Measurements from ENCODE around the gene DPF3. TPM values are rescaled to one million over a fixed set of nuclear protein-coding genes. Genes with fewer than 3 reads are reported as not detected.
A peak's percentile ranks its signal among the peaks of the same experiment; 100 is the strongest.

DPF3 gene
- polyA plus RNA-seq, 1 donor from 2014 or later = 6.0 TPM

DNA sequence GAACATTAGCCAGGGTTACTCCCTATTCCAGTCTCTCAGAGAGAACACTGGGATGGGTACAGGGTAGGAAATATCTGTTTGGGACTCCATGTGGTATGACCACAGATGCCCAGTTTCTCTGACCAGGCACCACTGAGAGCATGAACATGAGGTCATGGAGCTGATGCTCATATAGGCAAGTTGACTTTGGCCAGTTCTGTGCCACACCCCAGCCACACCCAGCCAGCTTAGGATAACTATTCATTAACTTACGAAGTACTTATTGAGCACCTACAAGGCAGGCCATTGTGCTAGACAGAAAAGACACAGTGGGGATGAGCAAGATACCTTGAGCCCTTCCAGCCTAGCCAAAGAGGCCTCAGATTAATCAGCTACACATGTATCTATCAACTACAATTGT lies 262.5 kb downstream of the DPF3 start:
- Mint-ChIP-seq H3K4me3 (no peak overlapping the region), H3K27me3 (peaks cover 3% of the 10 kb centered on the region), H3K27ac (no peak overlapping the region), H3K36me3 (no peaks in the 10 kb centered on the region), H3K9me3 (peaks cover 0 to 3% (median 0%) of the 10 kb centered on the region in 3 donors), H3K4me1 (peaks cover 2 to 6% (median 4%) of the 10 kb centered on the region in 3 donors)

DNA sequence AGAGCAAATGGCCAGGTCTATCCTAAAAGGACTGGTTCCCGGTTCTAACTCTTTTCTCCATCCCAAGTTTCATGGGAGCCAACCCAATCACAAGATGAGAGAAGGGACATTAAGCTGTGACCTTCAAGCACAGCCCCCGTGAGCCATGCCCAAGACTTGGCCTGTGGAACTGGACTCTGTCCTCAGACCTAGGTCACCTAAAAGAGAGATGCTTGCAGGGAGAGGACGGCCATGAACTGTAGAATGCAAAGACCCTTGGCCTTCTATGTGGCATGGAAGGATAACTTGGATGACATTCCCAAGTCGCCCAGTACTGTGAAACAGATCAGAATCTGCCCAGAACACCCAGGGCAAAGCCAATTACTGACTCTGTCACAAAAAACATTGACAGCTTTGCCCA lies 263.5 kb downstream of the DPF3 start:
- peaks cover 2% of the 10 kb centered on the region for H3K27me3 Mint-ChIP-seq
- no peak overlapping the region for H3K27ac Mint-ChIP-seq
- H3K4me3 Mint-ChIP-seq = no peak overlapping the region
- H3K9me3 Mint-ChIP-seq = peaks cover 0 to 3% (median 0%) of the 10 kb centered on the region in 3 donors
- H3K36me3 Mint-ChIP-seq = no peaks in the 10 kb centered on the region
- H3K4me1 Mint-ChIP-seq = peaks cover 0 to 6% (median 2%) of the 10 kb centered on the region in 3 donors

DNA sequence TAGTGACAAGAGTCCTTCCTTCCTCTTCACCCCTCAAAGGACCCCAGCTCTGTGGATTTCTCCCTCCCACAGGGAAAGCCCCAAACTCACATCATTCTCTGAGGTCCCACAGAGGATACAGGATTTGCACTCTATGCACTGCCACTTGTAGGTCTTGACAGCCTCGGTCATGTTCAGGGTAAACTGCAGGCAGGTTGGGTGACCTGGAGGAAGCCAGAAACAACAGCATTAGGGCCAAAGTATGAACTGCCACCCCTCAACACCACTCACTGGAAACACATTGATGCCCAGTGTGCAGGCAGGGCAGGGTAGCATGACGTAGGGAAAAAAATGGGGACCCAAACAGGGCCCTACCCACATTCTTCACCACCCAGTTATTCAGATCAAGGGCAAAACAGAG lies 264.4 kb downstream of the DPF3 start:
- H3K4me1 Mint-ChIP-seq = peaks cover 0 to 6% (median 2%) of the 10 kb centered on the region in 3 donors
- no peaks in the 10 kb centered on the region for H3K36me3 Mint-ChIP-seq
- H3K9me3 Mint-ChIP-seq = peaks cover 0 to 3% (median 0%) of the 10 kb centered on the region in 3 donors
- no peak overlapping the region for H3K27ac Mint-ChIP-seq
- no peak overlapping the region for H3K4me3 Mint-ChIP-seq
- H3K27me3 Mint-ChIP-seq = peaks cover 2% of the 10 kb centered on the region

DNA sequence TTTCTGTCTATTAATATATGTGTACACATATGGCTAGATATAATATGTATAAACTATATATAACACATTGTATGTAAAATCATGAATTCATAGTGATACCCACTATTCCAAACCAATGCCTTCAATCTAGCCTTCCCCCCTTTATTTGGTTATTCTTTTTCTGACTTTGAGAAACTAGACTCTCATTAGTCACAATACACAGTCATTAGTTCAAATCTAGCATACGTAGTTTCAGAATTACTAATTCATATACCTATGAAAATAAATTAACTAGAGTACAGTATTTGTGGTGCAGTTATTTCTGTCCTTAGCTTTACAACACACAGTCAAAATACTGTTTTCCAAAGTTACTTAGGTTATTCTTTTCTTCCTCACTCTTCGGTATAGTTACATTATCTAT lies 268.2 kb downstream of the DPF3 start:
- Mint-ChIP-seq H3K9me3 (peaks cover 0 to 6% (median 5%) of the 10 kb centered on the region in 3 donors), H3K36me3 (no peaks in the 10 kb centered on the region), H3K4me1 (peaks cover 0 to 2% (median 0%) of the 10 kb centered on the region in 3 donors), H3K27me3 (no peaks in the 10 kb centered on the region), H3K4me3 (no peak overlapping the region), H3K27ac (no peak overlapping the region)

DNA sequence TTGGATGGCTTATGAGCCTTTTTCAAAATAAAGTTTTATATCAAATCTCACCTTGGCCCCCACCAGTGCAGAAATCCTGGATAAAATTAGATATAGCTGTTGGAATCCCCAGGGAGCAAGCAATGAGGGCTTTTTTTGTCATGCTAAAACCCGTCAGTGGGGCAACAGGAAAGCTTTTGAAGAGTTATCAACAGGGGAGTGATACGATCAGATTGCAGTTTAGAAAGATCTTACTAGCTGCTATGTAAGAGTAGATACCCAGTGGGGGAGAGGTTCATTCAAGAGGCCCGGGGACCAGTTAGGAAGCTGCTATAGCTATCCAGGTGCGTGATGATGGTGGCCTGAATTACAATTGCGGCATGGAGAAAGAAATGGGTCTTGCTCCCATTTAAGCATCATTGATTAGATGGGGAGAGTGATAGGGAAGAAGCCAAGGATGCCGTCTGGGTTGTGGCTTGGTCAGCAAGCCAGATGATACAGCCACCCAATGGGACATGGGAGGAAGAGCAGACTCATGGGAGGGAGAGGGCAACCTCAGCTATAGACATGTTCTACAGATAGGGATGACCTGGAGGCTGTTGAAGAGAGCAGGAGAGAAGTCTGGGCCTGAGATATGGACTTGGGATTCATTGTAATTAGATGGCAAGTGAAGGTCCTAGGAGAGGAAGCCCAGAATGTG lies 272.4 kb downstream of the DPF3 start:
- H3K27me3 Mint-ChIP-seq = no peaks in the 10 kb centered on the region
- H3K36me3 Mint-ChIP-seq = no peaks in the 10 kb centered on the region
- peaks cover 0 to 5% (median 4%) of the 10 kb centered on the region in 3 donors for H3K9me3 Mint-ChIP-seq
- H3K4me1 Mint-ChIP-seq = peaks cover 0 to 2% (median 0%) of the 10 kb centered on the region in 3 donors
- peak overlapping the region in 1 of 4 donors; percentile 35 for H3K4me3 Mint-ChIP-seq
- H3K27ac Mint-ChIP-seq = peak overlapping the region in 1 of 3 donors; percentile 24

DNA sequence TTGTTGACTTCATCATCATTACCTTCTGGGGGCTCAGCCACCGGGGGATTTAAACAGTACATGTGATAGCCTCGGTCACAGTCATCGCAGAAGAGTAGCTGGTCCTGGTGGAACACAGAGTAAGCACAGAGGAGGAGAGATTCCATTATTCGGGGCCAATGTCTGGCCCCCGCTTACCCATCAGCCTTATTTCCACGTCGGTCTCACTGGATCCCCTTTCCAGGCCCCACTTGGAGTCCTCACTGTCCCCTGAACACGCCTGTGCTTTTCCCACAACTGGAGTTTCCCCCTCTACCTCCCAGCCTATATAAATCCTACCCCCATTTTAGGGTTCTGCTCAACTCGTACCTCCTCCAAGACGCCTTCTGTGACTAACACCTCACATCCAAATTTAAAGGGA lies 274.0 kb downstream of the DPF3 start:
- H3K36me3 Mint-ChIP-seq = no peaks in the 10 kb centered on the region
- H3K27me3 Mint-ChIP-seq = peaks cover 1% of the 10 kb centered on the region
- no peak overlapping the region for H3K27ac Mint-ChIP-seq

DNA sequence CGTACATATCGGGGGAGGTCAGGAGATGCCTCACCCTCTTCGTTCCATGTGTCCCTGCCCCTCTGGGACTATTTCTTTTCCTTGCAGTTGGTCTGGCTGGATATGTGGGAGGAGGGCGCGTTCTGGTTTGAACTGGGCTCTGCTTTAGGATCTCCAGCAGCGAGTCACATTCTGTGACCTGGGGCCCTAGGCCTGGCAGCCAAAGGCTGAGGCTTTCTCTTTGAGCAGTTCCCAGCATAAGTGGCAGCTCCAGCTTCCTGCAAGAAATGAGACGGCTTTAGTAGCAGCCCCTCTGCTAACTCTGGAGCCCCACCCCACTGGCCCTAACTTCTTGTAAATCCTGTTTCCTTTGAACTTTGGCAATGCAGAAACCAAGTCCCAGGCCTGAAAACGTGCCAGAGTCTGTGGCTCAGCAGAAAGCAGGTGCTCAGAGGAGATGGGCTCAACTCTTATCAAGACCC lies 274.8 kb downstream of the DPF3 start:
- Mint-ChIP-seq H3K27me3 (peaks cover 1% of the 10 kb centered on the region), H3K27ac (peak overlapping the region in 1 of 3 donors; percentile 38), H3K9me3 (peaks cover 0 to 5% (median 4%) of the 10 kb centered on the region in 3 donors), H3K36me3 (no peaks in the 10 kb centered on the region), H3K4me3 (no peak overlapping the region), H3K4me1 (peaks cover 0 to 2% (median 0%) of the 10 kb centered on the region in 3 donors)

More for the DNA sequence above, 274.0 kb downstream of the DPF3 start:
- Mint-ChIP-seq H3K9me3 (peaks cover 0 to 5% (median 4%) of the 10 kb centered on the region in 3 donors), H3K4me1 (peaks cover 0 to 2% (median 0%) of the 10 kb centered on the region in 3 donors), H3K4me3 (no peak overlapping the region)

DNA sequence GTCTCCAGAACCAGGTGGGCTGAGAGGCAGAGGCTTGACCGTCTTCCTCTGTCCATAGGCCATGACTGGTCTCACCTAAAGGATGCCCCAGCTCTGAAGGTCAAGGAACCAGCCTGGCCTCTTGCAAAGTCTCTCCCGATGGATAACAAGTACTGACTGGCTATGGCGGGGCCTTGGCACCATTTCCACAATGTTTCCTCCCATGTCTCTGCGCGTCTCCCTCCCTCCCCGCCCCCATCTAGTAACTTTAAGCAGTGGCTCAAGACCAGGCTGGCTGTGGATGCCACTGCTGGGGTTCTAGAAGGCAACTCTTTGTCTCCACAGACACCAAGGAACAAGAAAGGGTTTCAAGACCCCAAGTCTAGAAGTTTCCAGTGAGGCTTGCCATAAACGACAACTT lies 275.5 kb downstream of the DPF3 start:
- H3K36me3 Mint-ChIP-seq = no peaks in the 10 kb centered on the region
- peaks cover 0 to 4% (median 0%) of the 10 kb centered on the region in 3 donors for H3K4me1 Mint-ChIP-seq
- peaks cover 0 to 5% (median 1%) of the 10 kb centered on the region in 3 donors for H3K9me3 Mint-ChIP-seq
- H3K27ac Mint-ChIP-seq = no peak overlapping the region
- peaks cover 1% of the 10 kb centered on the region for H3K27me3 Mint-ChIP-seq
- H3K4me3 Mint-ChIP-seq = no peak overlapping the region

DNA sequence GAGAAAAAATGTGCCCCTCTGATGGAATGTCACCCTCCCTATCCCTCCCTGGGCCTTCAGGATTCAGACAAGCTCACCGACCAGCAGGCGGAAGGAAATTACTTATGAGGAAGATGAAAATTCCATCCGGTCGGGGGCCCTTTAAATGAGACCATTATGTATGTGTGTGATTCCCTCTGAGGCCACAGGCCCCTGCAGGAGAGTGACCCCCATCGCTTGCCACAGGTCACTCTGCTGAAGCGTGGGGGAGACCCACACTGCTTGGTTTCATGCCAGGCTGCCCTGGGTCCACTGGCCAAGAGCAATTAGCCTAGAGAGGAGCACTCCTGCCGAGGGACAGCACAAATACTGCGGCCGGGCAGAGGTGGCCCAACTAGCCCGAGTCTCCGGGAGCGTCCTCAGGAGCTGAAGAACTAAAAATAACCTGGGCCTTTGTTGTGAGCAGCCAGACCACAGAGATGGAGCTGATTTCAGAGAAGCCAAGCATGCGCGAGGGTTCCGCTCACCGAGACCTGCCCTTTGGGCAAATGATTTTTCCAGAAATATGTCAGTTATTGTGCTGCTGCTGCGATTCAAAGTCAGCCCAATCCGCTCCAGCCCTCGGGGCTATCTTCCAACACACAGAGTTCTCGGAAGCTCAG lies 276.4 kb downstream of the DPF3 start:
- Mint-ChIP-seq H3K4me3 (no peak overlapping the region), H3K9me3 (peaks cover 0 to 5% (median 0%) of the 10 kb centered on the region in 3 donors), H3K27me3 (peaks cover 1% of the 10 kb centered on the region), H3K4me1 (peaks cover 0 to 4% (median under 1%) of the 10 kb centered on the region in 3 donors), H3K27ac (no peak overlapping the region), H3K36me3 (no peaks in the 10 kb centered on the region)

DNA sequence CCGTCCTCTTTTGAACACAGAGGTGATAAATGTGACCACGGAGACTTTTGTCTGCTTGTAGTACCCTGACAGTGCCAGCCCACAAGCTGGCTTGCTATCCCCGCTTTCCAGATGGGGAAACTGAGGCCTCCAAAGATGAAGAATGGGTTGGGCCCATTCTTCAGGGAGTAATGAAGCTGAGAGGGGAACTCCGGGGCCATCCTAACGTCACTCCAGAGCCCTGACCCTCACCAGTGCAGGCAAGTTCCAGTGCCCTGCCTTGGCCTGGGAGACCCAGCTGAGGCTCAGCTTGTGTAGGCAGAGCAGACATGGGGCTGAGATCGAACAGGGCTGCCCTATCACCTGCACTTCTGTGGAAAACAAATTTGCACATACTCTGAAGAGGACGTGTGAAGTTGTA lies 277.1 kb downstream of the DPF3 start:
- H3K36me3 Mint-ChIP-seq = no peaks in the 10 kb centered on the region
- H3K4me1 Mint-ChIP-seq = peaks cover 0 to 6% (median 4%) of the 10 kb centered on the region in 3 donors
- no peak overlapping the region for H3K27ac Mint-ChIP-seq
- no peak overlapping the region for H3K4me3 Mint-ChIP-seq
- H3K27me3 Mint-ChIP-seq = peaks cover 1% of the 10 kb centered on the region
- peaks cover 0 to under 1% (median 0%) of the 10 kb centered on the region in 3 donors for H3K9me3 Mint-ChIP-seq

DNA sequence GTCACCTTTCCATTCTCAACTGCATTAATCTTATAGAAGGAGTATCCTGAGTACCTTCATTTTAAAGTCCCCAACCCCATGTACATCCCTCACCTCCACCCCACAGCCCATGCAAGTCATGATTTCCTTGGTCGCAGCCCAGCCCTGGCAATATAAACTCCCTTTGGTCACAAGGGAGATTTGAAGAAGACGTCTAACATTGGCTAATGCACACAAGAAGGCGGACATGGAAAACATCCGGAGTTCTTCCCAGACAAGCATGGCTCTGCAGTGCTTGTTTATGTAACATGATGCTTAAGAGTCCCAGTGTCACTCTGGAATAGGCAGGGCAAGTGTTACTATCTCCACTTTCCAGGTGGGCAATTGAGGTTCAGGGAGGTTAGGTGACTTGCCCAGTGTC lies 277.6 kb downstream of the DPF3 start:
- Mint-ChIP-seq H3K4me1 (peaks cover 0 to 4% (median 4%) of the 10 kb centered on the region in 3 donors), H3K27ac (no peak overlapping the region), H3K9me3 (no peaks in the 10 kb centered on the region), H3K27me3 (peaks cover 1% of the 10 kb centered on the region), H3K36me3 (peaks cover 1% of the 10 kb centered on the region), H3K4me3 (no peak overlapping the region)

DNA sequence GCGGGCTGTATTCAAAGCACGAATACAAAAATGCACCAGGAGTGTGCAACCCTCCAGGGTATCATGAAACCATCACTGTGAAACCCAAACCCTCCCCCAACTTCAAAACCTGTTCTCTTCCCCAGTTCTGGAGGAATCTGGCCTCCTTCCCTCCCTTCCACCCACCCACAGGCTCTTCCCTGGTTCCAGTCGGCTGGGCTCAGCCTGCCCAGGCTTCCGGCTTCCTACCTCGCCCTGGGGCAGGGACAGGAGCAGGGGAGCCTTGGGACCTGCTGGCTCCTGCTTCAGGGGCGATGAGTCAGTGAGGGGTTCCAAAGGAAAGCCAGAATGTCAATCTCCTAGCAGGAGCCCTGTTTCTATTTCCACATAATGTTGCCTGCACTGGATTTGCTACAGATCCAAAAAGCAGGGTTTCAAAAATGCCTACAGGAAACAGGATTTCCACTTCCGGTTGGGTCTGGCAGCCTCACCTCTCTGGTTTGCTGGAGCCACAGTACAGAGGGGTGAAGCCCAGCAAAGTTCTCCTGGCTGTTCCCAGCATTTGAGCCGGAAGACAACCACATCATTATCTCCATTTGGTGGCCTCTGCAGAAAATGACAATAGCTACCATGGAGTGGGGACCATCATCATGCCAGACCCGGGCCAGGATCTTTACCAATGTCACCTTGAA lies 278.3 kb downstream of the DPF3 start:
- Mint-ChIP-seq H3K27ac (no peak overlapping the region), H3K36me3 (peaks cover 1% of the 10 kb centered on the region), H3K4me3 (no peak overlapping the region), H3K9me3 (no peaks in the 10 kb centered on the region), H3K4me1 (peaks cover 0 to 4% (median 4%) of the 10 kb centered on the region in 3 donors), H3K27me3 (peaks cover 1% of the 10 kb centered on the region)

DNA sequence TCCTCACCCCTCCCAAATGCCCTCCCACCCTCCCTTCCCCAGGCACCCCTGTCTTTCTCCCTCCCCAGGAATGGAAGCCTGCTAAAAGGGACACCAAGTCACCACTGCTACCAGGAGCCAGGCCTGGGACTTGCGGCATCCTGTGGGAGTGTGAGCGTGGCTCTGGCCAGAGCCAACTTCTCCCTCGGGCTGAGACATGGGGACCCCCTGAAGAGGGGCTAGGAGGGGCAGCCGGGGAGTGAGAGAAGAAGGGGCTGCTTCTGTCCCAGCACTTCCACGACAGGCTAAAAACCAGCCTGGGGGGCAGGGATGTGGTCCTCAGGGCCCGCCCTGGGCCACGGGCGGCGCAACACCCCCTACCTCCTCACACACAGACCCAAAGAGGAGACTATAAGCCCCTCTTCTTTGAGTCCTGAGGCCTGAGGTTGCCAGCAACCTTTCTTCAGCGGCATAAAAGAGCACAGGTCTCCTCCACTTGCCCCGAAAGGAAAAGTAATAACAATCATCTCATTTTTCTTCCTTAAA lies 278.9 kb downstream of the DPF3 start:
- H3K4me3 Mint-ChIP-seq = no peak overlapping the region
- H3K36me3 Mint-ChIP-seq = peaks cover 1% of the 10 kb centered on the region
- H3K4me1 Mint-ChIP-seq = peaks cover 0 to 4% (median 4%) of the 10 kb centered on the region in 3 donors
- H3K9me3 Mint-ChIP-seq = no peaks in the 10 kb centered on the region
- H3K27me3 Mint-ChIP-seq = peaks cover 1% of the 10 kb centered on the region
- H3K27ac Mint-ChIP-seq = no peak overlapping the region

DNA sequence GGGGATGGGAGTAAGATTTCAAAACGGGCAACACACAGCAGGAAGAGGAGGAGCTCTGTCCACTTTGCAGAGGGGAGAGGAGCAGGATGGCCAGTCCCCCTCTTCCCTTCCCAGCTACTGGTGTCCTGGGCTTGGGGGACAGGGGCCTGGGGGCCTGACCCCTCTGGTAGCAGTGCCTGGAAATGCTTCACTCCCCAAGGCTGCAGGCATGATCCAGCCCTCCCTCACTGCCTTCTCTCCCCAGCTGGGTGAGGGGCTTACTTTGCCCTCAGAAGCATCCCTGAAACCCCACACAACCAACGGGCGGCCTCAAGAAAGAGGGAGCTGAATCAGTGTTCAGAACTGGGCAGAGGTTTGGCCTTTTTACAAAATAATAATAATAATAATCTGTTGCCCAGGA lies 279.5 kb downstream of the DPF3 start:
- H3K9me3 Mint-ChIP-seq = no peaks in the 10 kb centered on the region
- peaks cover 0 to 4% (median 4%) of the 10 kb centered on the region in 3 donors for H3K4me1 Mint-ChIP-seq
- H3K27me3 Mint-ChIP-seq = peaks cover 3% of the 10 kb centered on the region
- H3K4me3 Mint-ChIP-seq = no peak overlapping the region
- H3K27ac Mint-ChIP-seq = no peak overlapping the region
- H3K36me3 Mint-ChIP-seq = peaks cover 1% of the 10 kb centered on the region

DNA sequence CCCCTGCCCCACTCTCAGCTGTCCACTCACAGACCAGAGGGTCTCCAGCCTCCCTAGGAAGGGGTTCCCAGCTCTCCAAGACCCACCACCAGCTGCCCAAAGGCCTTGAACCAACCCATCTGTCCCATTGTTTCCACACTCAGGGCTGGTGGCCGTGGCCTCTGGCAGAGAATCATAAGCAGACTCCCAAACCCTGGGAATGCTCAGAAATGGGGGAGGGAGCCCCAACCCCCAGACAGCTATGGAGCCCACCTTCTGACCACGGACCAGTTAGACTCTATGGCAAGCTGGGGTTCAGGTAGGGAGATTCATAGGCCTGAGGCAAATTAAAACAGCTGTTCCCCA lies 280.0 kb downstream of the DPF3 start:
- H3K9me3 Mint-ChIP-seq = no peaks in the 10 kb centered on the region
- no peak overlapping the region for H3K27ac Mint-ChIP-seq
- peaks cover 3% of the 10 kb centered on the region for H3K27me3 Mint-ChIP-seq
- H3K4me3 Mint-ChIP-seq = no peak overlapping the region
- H3K36me3 Mint-ChIP-seq = peaks cover 1% of the 10 kb centered on the region
- peaks cover 0 to 4% (median 4%) of the 10 kb centered on the region in 3 donors for H3K4me1 Mint-ChIP-seq
